Adipose tissue (tissue), 3 donors: ENCODE data around the gene CORO2A. TPM values are rescaled to one million over a fixed set of nuclear protein-coding genes. Genes with fewer than 3 reads are reported as not detected.
"Not testable (repeated sequence)": the region's sequence is repeated elsewhere in the genome, so short reads cannot be mapped to it uniquely, and the experiment has no call there.

Source experiments
- H3K27ac ChIP-seq: one replicate; pipeline ENCODE4 v1.5.1; 2013; ENCODE audit warnings: low read depth, low read length
- WGBS, 3 donors: extraction: QIAGEN DNeasy Blood & Tissue Kit; methylation state at CpG; one replicate each; pipeline ENCODE4 v1.1.7; 2013; 5-methylcytosine and 5-hydroxymethylcytosine counted together
- polyA plus RNA-seq, 3 donors: library from polyadenylated mRNA; stranded (reverse); fragments of 200-250 nt; gene quantifications; one replicate each; pipeline ENCODE4 v1.2.3, GENCODE V29; 2013
- donor health status: healthy with polysubstance abuse.
- donor health status: Bipolar disorder and iron deficiency.
- donor health status: healthy.

Gene CORO2A
- polyA plus RNA-seq, 3 donors: 0.36 to 1.2 (median 0.90) TPM

DNA sequence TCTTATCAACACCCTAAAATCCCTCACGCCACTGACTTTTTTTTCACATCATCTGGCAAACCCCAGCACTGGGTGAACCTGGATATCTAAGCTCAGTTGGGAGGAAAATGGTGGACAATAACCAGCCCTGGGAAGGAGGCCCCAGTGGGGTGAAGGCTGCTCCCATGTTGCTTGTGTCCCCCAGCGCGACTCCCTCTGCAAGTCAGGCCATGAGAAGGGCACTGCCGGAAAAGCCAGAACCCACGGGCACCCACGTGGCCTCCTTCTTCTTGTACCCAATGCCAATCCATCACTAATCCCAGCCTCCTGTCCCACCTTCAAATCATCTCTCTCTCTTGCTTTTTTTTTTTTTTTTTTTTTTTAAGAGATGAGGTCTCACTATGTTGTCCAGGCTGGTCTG lies 11.4 kb downstream of the CORO2A start:
- 92 to 97% (median 95%) methylated on average over 6 of the region's 6 CpGs for WGBS, 3 donors
- H3K27ac ChIP-seq: no peak overlapping the region

- H3K27ac ChIP-seq: no peak overlapping the region
- 72 to 91% (median 76%) methylated on average over 15 to 16 of the region's 16 CpGs for WGBS, 3 donors
Observed at GRCh38 chr9:98178874-98179850, 13.3 kb downstream of the CORO2A start.

DNA sequence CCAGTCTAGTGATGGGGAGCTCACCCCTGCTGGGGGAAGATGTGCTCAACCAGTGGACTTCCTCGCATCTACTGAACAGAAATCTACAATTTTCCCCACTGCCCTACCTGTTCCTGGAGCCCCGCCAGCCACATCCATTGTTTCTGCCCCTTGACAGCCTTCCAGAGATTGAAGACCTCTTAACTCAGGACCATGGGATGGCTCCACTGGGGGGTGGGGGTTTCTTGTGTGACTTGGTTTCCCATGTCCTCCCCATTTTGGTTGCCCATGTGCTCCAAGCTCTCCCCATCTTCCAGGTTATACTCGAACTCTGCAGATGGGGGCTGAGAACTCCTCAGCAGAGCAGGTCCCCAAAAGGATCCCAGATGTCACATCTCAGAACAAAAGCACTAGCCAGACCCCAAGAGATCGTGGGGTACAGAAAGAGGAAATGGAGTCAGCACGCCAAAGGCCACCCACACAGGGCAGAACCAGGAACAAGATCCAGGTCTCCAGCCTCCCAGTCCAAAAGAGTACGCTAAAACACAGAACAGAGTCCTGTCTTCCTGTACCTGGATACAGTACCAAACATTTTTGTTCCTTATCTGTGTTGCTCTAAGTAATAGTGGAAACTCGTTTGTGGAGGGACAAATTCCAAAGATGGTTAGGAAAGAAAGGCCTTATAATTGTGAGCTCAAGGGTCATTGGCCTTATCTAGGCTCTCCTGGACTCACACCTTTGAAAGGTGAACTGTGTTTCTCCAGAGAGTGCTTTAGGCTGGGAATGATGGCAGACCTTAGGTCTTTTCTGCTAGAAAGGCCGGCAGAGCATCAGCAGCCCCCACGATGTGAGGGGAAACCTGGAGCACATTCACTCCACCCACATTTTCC lies 15.8 kb downstream of the CORO2A start:
- 71 to 77% (median 75%) methylated on average over 9 of the region's 9 CpGs for WGBS, 3 donors
- no peak overlapping the region for H3K27ac ChIP-seq

GRCh38 chr9:98175762-98176161 lies 16.7 kb downstream of the CORO2A start:
- H3K27ac ChIP-seq: no peak overlapping the region
- 82 to 93% (median 92%) methylated on average over 3 of the region's 3 CpGs for WGBS, 3 donors

DNA sequence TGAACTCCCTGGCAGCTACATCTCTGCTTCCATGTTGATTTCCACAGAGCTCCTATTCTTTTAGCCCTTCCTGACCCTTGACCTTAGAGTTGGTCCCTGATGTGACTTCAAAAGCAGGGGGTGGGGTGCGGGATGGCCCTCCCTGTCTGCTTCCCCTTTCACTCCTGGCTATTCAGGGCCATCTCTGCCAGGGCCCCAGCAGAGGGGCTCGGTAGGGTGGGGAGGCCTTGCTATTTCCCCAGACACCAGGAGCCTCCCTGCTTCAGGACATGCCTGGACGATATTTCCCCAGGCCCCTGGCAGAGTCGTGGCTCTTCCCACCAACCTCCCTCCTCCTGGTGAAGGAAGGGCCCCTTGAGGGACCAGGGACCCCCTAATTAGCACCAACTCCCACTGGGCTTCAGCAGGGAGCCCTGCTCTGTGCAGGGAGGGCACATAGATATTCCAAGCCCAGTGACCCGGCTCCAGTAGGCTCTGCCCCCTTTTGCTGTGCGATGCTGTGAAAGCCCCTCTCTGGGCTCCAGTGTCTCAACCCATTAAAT lies 17.3 kb downstream of the CORO2A start:
- no peak overlapping the region for H3K27ac ChIP-seq
- 59 to 63% (median 61%) methylated on average over 6 of the region's 6 CpGs for whole genome bisulfite sequencing, 3 donors

- 61 to 79% (median 76%) methylated on average over 5 of the region's 5 CpGs for WGBS, 3 donors
- H3K27ac ChIP-seq: not testable (repeated sequence)
Observed at GRCh38 chr9:98174502-98174918, 17.9 kb downstream of the CORO2A start.

GRCh38 chr9:98173181-98173580 lies 19.3 kb downstream of the CORO2A start:
- WGBS, 3 donors: 80 to 93% (median 86%) methylated on average over 16 of the region's 16 CpGs
- no peak overlapping the region for H3K27ac ChIP-seq

DNA sequence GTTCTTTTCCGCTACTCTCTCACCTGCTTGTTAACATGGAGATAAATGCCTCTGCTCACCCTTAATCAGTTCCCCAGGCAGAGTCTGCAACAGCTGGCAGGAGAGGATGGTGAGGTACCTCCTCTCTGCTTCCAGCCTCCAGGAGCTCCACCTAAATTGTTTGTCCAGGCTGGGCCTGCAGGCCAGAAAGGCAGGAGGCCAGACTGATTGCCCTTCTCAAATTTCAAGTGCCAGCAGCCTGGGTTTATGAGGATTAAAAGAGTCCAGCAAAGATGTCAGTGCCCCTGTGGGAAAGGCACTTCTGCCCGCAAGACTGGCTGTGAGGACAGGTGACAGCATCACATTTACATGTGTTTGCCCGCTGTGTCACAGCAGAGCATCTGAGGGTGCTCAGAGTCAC lies 19.8 kb downstream of the CORO2A start:
- H3K27ac ChIP-seq: no peak overlapping the region
- WGBS, 3 donors: 75 to 91% (median 87%) methylated on average over 3 of the region's 3 CpGs

DNA sequence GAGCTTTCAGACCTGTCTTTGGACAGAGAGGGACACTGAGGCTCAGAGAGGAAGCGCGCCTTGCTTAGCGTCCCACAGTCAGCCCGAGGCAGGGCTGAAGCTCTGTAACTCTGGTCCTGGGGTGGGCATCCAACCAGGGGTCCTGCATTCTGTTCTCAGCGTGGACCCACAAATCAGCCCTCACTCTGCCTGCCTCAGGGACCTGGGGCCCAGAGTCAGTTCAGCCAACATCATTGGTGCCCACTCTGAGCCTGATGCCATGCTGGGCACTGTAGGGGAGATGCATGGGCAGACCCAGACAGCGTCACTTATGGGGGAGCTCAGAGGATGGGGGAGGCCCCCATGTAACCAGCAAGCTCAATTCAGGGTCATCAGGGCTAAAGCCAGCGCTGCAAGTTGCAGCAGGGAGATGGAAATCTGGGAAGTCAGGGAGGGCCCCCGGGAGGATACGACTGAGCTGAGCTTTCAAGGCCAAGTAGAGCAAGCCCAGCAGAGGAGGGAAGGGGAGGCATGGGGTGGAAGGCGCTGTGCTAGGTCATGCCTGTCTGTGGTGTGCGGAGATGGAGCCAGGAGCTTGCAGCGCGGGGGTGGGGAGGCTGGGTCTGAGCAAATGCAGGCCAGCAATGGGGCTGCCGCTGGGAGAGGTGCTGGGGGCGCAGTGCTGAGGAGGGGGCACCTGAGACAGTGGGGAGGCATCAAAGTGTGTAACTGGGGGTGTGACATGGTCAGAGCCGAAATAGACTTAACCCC lies 21.1 kb downstream of the CORO2A start:
- WGBS, 3 donors: 67 to 74% (median 69%) methylated on average over 16 of the region's 16 CpGs
- no peak overlapping the region for H3K27ac ChIP-seq

DNA sequence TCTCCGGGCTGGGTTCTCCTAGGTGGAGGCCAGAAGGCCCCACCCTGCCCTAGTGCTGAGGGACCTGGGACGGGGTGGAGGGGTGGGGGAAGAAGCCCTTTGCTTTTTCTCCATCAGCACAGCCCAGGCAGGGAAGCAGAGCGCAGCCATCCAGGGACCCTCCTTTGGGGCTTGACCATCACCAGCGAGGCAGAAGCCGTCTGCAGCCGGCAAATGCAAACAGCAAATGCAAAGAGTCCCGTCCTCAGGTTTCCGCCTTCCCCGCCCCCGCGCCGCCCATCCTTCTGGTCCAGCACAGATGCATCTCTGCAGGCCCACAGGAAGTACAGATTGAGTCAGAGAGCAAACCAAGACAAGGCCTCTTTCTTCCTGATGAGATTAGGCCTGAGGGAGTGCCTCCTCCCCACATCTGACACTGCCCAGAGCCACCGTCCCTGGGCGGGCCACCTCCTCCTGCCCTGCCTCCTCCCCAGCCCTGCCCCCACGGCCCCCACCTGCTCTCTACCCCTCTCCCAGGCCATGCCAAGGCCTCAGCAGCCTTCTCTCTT lies 23.4 kb downstream of the CORO2A start:
- WGBS, 3 donors: 47 to 69% (median 51%) methylated on average over 15 of the region's 15 CpGs
- no peak overlapping the region for H3K27ac ChIP-seq

DNA sequence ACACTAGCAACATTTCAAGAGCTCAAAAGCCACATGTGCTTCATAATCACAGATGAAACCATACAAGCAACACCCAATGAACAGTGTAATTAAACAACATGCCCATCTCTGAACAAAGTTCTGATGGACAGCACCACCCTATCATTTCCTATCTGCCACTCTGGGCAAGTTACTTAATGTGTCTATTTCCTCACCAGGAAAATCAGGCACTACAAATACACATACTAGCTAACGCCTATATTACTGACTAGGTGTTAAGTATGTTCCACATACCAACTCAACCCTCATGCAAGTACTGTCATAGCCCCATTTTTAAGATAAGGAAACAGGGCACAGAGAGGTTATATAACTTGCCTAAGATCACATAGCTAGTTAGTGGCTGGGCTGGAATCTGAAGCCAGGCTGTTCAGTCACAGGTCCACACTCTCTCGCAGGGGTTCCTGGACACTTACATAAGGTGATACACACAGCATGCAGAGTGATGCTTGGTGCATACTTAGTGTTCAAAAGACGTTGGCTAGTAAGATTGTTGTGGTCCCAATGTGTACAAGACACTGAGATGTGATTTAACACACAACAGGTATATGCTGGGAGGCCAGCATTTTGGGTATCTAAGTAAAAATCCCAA lies 24.2 kb downstream of the CORO2A start:
- WGBS, 3 donors: 75 to 82% (median 78%) methylated on average over 3 of the region's 3 CpGs
- H3K27ac ChIP-seq: no peak overlapping the region

DNA sequence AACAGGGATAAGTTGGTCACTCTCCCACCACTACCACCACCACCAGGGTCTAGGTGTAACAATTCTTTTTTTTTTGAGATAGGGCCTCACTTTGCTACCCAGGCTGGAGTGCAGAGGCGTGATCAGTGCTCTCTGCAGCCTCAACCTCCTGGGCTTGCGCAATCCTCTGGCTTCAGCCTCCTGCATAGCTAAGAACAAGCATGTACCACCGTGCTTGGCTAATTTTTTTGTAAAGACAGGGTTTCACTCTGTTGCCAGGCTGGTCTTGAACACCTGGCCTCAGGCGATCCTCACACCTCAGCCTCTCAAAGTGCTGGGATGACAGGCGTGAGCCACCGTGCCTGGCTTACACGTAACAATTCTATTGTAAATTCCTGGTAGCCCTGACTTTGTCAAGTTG lies 27.5 kb downstream of the CORO2A start:
- 79 to 92% (median 81%) methylated on average over 7 of the region's 7 CpGs for whole genome bisulfite sequencing, 3 donors
- H3K27ac ChIP-seq: no peak overlapping the region

- WGBS, 3 donors: 94 to 97% (median 97%) methylated on average over 12 of the region's 12 CpGs
- H3K27ac ChIP-seq: no peak overlapping the region
Observed at GRCh38 chr9:98162613-98163012, 29.8 kb downstream of the CORO2A start.

DNA sequence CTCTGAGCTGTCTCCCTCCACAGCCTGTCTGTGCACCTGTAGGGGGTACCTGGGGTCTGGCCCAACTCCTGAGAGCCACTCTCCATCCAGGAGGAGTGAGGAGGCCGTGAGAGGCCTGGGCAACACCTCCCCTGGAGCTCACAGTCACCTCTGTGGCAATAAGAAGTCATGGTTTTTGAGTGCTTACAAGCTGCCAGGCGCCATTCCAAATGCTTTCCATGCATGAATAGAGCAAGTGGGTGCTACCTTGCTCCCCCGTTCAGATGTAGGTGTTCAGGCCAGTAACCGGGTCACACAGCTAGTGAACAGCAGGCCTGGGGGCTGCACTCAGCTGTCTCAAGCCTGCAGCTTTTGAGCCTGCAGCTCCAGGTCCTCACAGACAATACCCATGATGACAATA lies 30.6 kb downstream of the CORO2A start:
- no peak overlapping the region for H3K27ac ChIP-seq
- WGBS, 3 donors: 79 to 94% (median 92%) methylated on average over 4 of the region's 4 CpGs

- no peak overlapping the region for H3K27ac ChIP-seq
- WGBS, 3 donors: 72 to 86% (median 80%) methylated on average over 6 of the region's 6 CpGs
Observed at GRCh38 chr9:98159790-98160189, 32.6 kb downstream of the CORO2A start.

GRCh38 chr9:98159301-98159700 lies 33.1 kb downstream of the CORO2A start:
- WGBS, 3 donors: 84 to 95% (median 92%) methylated on average over 5 of the region's 5 CpGs
- no peak overlapping the region for H3K27ac ChIP-seq

GRCh38 chr9:98158071-98158831 lies 34.2 kb downstream of the CORO2A start:
- 42 to 82% (median 77%) methylated on average over 4 of the region's 4 CpGs for WGBS, 3 donors
- no peak overlapping the region for H3K27ac ChIP-seq
